Stomach smooth muscle (tissue), 2 donors: ENCODE measurements around the gene BTBD9.

Source experiments
- H3K27ac ChIP-seq: one replicate; pipeline ENCODE4 v1.7.0; 2013; ENCODE audit warnings: mild to moderate bottlenecking, low read length, inconsistent platforms
- H3K27me3 ChIP-seq, 2 donors: one replicate each; pipeline ENCODE4 v1.7.0; 2013; ENCODE audit warnings: low read length in 2 of 2; ENCODE audit not compliant: insufficient read depth in 2 of 2, control insufficient read depth in 1 of 2
- H3K36me3 ChIP-seq, 2 donors: one replicate each; pipeline ENCODE4 v1.7.0; 2013; ENCODE audit warnings: low read length in 2 of 2; ENCODE audit not compliant: control insufficient read depth in 2 of 2, insufficient read depth in 2 of 2
- H3K4me1 ChIP-seq: one replicate; pipeline ENCODE4 v1.7.0; 2013; ENCODE audit warnings: low read length; ENCODE audit not compliant: control insufficient read depth, insufficient read depth
- H3K4me3 ChIP-seq, 2 donors: one replicate each; pipeline ENCODE4 v1.7.0; 2013; ENCODE audit warnings: low read length in 2 of 2
- H3K9ac ChIP-seq, 2 donors: one replicate each; pipeline ENCODE4 v1.7.0; 2013; ENCODE audit warnings: low read length in 2 of 2, mild to moderate bottlenecking in 1 of 2
- H3K9me3 ChIP-seq, 2 donors: one replicate each; pipeline ENCODE4 v1.7.0; 2013; ENCODE audit warnings: low read length in 2 of 2; ENCODE audit not compliant: control insufficient read depth in 2 of 2
- donor health status: healthy.
- donor health status: Pancreatic carcinoma.

Gene BTBD9

GRCh38 chr6:38158762-38159350 lies 480.9 kb downstream of the BTBD9 start:
- peaks cover 4% of the 10 kb centered on the region for H3K4me1 ChIP-seq
- no peaks in the 10 kb centered on the region for H3K27me3 ChIP-seq
- H3K9me3 ChIP-seq, result no peaks in the 10 kb centered on the region
- no peak overlapping the region for H3K4me3 ChIP-seq
- peaks cover 0 to 7% of the 10 kb centered on the region in 2 donors for H3K36me3 ChIP-seq
- no peak overlapping the region for H3K27ac ChIP-seq
- no peak overlapping the region for H3K9ac ChIP-seq

- Histone ChIP-seq H3K9me3 (no peaks in the 10 kb centered on the region), H3K36me3 (peaks cover 1 to 10% of the 10 kb centered on the region in 2 donors), H3K9ac (no peak overlapping the region)
Observed at GRCh38 chr6:38157905-38158304, 481.8 kb downstream of the BTBD9 start.

GRCh38 chr6:38156818-38157565 lies 482.7 kb downstream of the BTBD9 start:
- no peaks in the 10 kb centered on the region for H3K9me3 ChIP-seq
- H3K27me3 ChIP-seq, result no peaks in the 10 kb centered on the region
- no peak overlapping the region for H3K27ac ChIP-seq
- H3K4me3 ChIP-seq, result no peak overlapping the region
- peaks cover 4% of the 10 kb centered on the region for H3K4me1 ChIP-seq
- H3K36me3 ChIP-seq, result peaks cover 5 to 12% of the 10 kb centered on the region in 2 donors
- H3K9ac ChIP-seq, result no peak overlapping the region

More at GRCh38 chr6:38157905-38158304, 481.8 kb downstream of the BTBD9 start:
- Histone ChIP-seq H3K27me3 (no peaks in the 10 kb centered on the region), H3K4me3 (no peak overlapping the region), H3K4me1 (peaks cover 4% of the 10 kb centered on the region), H3K27ac (no peak overlapping the region)

- peaks cover 5 to 9% of the 10 kb centered on the region in 2 donors for H3K36me3 ChIP-seq
- no peak overlapping the region for H3K27ac ChIP-seq
- no peaks in the 10 kb centered on the region for H3K9me3 ChIP-seq
- H3K4me3 ChIP-seq, result no peak overlapping the region
- no peaks in the 10 kb centered on the region for H3K27me3 ChIP-seq
- no peak overlapping the region for H3K9ac ChIP-seq
- H3K4me1 ChIP-seq, result peaks cover 4% of the 10 kb centered on the region
Observed at GRCh38 chr6:38155621-38156204, 484.0 kb downstream of the BTBD9 start.

- H3K4me3 ChIP-seq, result no peak overlapping the region
- H3K36me3 ChIP-seq, result peaks cover 5 to 8% of the 10 kb centered on the region in 2 donors
- H3K27ac ChIP-seq, result no peak overlapping the region
- H3K27me3 ChIP-seq, result no peaks in the 10 kb centered on the region
- H3K9me3 ChIP-seq, result no peaks in the 10 kb centered on the region
- H3K4me1 ChIP-seq, result peaks cover 4% of the 10 kb centered on the region
- no peak overlapping the region for H3K9ac ChIP-seq
Observed at GRCh38 chr6:38155144-38155543, 484.6 kb downstream of the BTBD9 start.

GRCh38 chr6:38154731-38155130 lies 485.0 kb downstream of the BTBD9 start:
- Histone ChIP-seq H3K27ac (no peak overlapping the region), H3K4me1 (peaks cover 6% of the 10 kb centered on the region), H3K9ac (no peak overlapping the region), H3K9me3 (no peaks in the 10 kb centered on the region), H3K4me3 (no peak overlapping the region), H3K27me3 (no peaks in the 10 kb centered on the region), H3K36me3 (peaks cover 5 to 7% of the 10 kb centered on the region in 2 donors)

- Histone ChIP-seq H3K9ac (no peak overlapping the region), H3K27me3 (no peaks in the 10 kb centered on the region), H3K27ac (no peak overlapping the region), H3K9me3 (no peaks in the 10 kb centered on the region), H3K36me3 (peaks cover 5 to 7% of the 10 kb centered on the region in 2 donors), H3K4me3 (no peak overlapping the region), H3K4me1 (peaks cover 13% of the 10 kb centered on the region)
Observed at GRCh38 chr6:38153798-38154345, 485.9 kb downstream of the BTBD9 start.

- H3K36me3 ChIP-seq, result peaks cover 7 to 10% of the 10 kb centered on the region in 2 donors
- H3K4me1 ChIP-seq, result peaks cover 14% of the 10 kb centered on the region
- H3K27me3 ChIP-seq, result no peaks in the 10 kb centered on the region
- H3K9me3 ChIP-seq, result no peaks in the 10 kb centered on the region
- no peak overlapping the region for H3K4me3 ChIP-seq
- H3K9ac ChIP-seq, result no peak overlapping the region
- H3K27ac ChIP-seq, result no peak overlapping the region
Observed at GRCh38 chr6:38153076-38153797, 486.5 kb downstream of the BTBD9 start.

GRCh38 chr6:38152620-38153019 lies 487.1 kb downstream of the BTBD9 start:
- H3K4me1 ChIP-seq, result peaks cover 14% of the 10 kb centered on the region
- H3K4me3 ChIP-seq, result no peak overlapping the region
- H3K9ac ChIP-seq, result no peak overlapping the region
- H3K36me3 ChIP-seq, result peaks cover 7 to 10% of the 10 kb centered on the region in 2 donors
- no peaks in the 10 kb centered on the region for H3K9me3 ChIP-seq
- H3K27me3 ChIP-seq, result no peaks in the 10 kb centered on the region
- H3K27ac ChIP-seq, result no peak overlapping the region
